Testis (tissue), 3 donors: Measurements from ENCODE around the gene NCKAP5. TPM values are rescaled to one million over a fixed set of nuclear protein-coding genes. Genes with fewer than 3 reads are reported as not detected.

Experiments used
- DNase-seq: peaks from one replicate; pipeline ENCODE4 v3.0.0-alpha.2; 2019
- H3K27ac ChIP-seq, 2 donors: fragments of 200-600 bp; sonication (generic); one replicate each; pipeline ENCODE4 v1.5.1; 2019
- H3K27me3 ChIP-seq: fragments of 200-600 bp; sonication (generic); one replicate; pipeline ENCODE4 v1.5.1; 2019
- H3K36me3 ChIP-seq: fragments of 200-600 bp; sonication (generic); one replicate; pipeline ENCODE4 v1.5.1; 2017; ENCODE audit warnings: low read depth; ENCODE audit errors: missing control alignments
- H3K4me1 ChIP-seq: fragments of 200-600 bp; sonication (generic); one replicate; pipeline ENCODE4 v1.5.1; 2019
- H3K4me3 ChIP-seq, 2 donors: fragments of 200-600 bp; sonication (generic); one replicate each; pipeline ENCODE4 v1.5.1; 2017 to 2019
- H3K9me3 ChIP-seq: fragments of 200-600 bp; sonication (generic); one replicate; pipeline ENCODE4 v1.5.1; 2017
- CTCF ChIP-seq, 3 experiments: fragments of 450-650 bp in 2 of 3; fragments of 200-600 bp in 1 of 3; sonication (generic) in 1 of 3; IDR thresholded peaks; one replicate each; pipeline ENCODE4 v1.5.1; 2016 to 2019; ENCODE audit warnings: antibody characterized with exemption in 3 of 3, mild to moderate bottlenecking in 2 of 3, moderate library complexity in 1 of 3
- POLR2A ChIP-seq: fragments of 450-650 bp; IDR thresholded peaks from one replicate; pipeline ENCODE4 v1.6.1; 2017; ENCODE audit warnings: antibody characterized with exemption, mild to moderate bottlenecking, moderate library complexity
- WGBS, 2 donors: methylation state at CpG; one replicate each; pipeline ENCODE4 v1.1.5; 2018; 5-methylcytosine and 5-hydroxymethylcytosine counted together
- intact Hi-C: fragments of 100-400 bp; cut with DNase I; formaldehyde crosslinking; loops from one replicate; pipeline ENCODE4 v1.15.1; 2023; ENCODE audit warnings: low total_unique reads
- polyA plus RNA-seq: library from polyadenylated mRNA; stranded (reverse); fragments of 350-450 nt; fragmentation: Illumina TruSeq; extraction: RNeasy Lipid Tissue Mini Kit (QIAGEN cat#74804); gene quantifications from one replicate; pipeline ENCODE4 v1.2.3, GENCODE V29; 2014; ENCODE audit warnings: low read depth, low replicate concordance; ENCODE audit not compliant: insufficient read depth
- total RNA-seq, 2 donors: library from RNA; depleted of rRNA; stranded (reverse); fragments of >200 nt; gene quantifications; one replicate each; pipeline ENCODE4 v1.2.3, GENCODE V29; 2016

The NCKAP5 gene
- total and polyA plus RNA-seq, 3 donors from 2014 or later: 3.0 to 7.6 (median 6.3) TPM

GRCh38 chr2:132923787-132924186 lies 644.5 kb downstream of the NCKAP5 start:
- Histone ChIP-seq H3K4me1 (no peaks in the 10 kb centered on the region), H3K27ac (no peak overlapping the region), H3K27me3 (no peaks in the 10 kb centered on the region), H3K4me3 (no peak overlapping the region), H3K9me3 (no peaks in the 10 kb centered on the region), H3K36me3 (no peaks in the 10 kb centered on the region)
- TF ChIP-seq POLR2A (no peak), CTCF (IDR thresholded peaks at IDR 0.05) (no peak)
- intact Hi-C loops: no loop called here
- 58 to 65% methylated on average over 3 of the region's 3 CpGs for WGBS, 2 donors
- DNase-seq: peak; percentile 14

GRCh38 chr2:132915812-132916549 lies 652.3 kb downstream of the NCKAP5 start:
- Histone ChIP-seq H3K36me3 (no peaks in the 10 kb centered on the region), H3K4me3 (no peak overlapping the region), H3K9me3 (no peaks in the 10 kb centered on the region), H3K27me3 (no peaks in the 10 kb centered on the region), H3K4me1 (no peaks in the 10 kb centered on the region), H3K27ac (no peak overlapping the region)
- WGBS, 2 donors: 74 to 79% methylated on average over 6 of the region's 6 CpGs
- no peak for TF ChIP-seq POLR2A
- TF ChIP-seq CTCF (IDR thresholded peaks at IDR 0.05): no peak
- no peak for DNase-seq
- intact Hi-C loops: no loop called here

GRCh38 chr2:132911726-132912724 lies 656.2 kb downstream of the NCKAP5 start:
- H3K4me1 ChIP-seq: no peaks in the 10 kb centered on the region
- no peak overlapping the region for H3K4me3 ChIP-seq
- no peaks in the 10 kb centered on the region for H3K9me3 ChIP-seq
- intact Hi-C loops: no loop called here
- DNase-seq: peak; percentile 70
- H3K36me3 ChIP-seq: no peaks in the 10 kb centered on the region
- WGBS, 2 donors: 44 to 66% methylated on average over 8 of the region's 8 CpGs
- peak in 1 of 3 experiments; percentile 16 for TF ChIP-seq CTCF (IDR thresholded peaks at IDR 0.05)
- TF ChIP-seq POLR2A: no peak
- no peak overlapping the region for H3K27ac ChIP-seq
- no peaks in the 10 kb centered on the region for H3K27me3 ChIP-seq

- Histone ChIP-seq H3K4me3 (no peak overlapping the region), H3K36me3 (no peaks in the 10 kb centered on the region), H3K27ac (no peak overlapping the region), H3K27me3 (no peaks in the 10 kb centered on the region), H3K4me1 (no peaks in the 10 kb centered on the region), H3K9me3 (no peaks in the 10 kb centered on the region)
- no peak for TF ChIP-seq CTCF (IDR thresholded peaks at IDR 0.05)
- TF ChIP-seq POLR2A: no peak
- intact Hi-C loops: no loop called here
- no peak for DNase-seq
These were observed 657.8 kb downstream of the NCKAP5 start for GRCh38 chr2:132910432-132910831.
